NCI-H2107 treated with DMSO at 0.1 percent for 48 hours (cell line): Measurements from ENCODE around the gene DDX31.
"Not testable (repeated sequence)": the region's sequence is repeated elsewhere in the genome, so short reads cannot be mapped to it uniquely, and the experiment has no call there.

Source experiments
- DNase-seq: peaks from one replicate; lab custom pipeline; 2025; ENCODE audit not compliant: unreplicated experiment; lab: John Stamatoyannopoulos, UW

The DDX31 gene

GRCh38 chr9:132583584-132584304 lies 86.0 kb downstream of the DDX31 start:
- no peak for DNase-seq

GRCh38 chr9:132582786-132583583 lies 86.8 kb downstream of the DDX31 start:
- DNase-seq = no peak

- DNase-seq = no peak
Observed at GRCh38 chr9:132582276-132582785, 87.5 kb downstream of the DDX31 start, which contains the start of gene BARHL1. BARHL1 (plus strand) TSS chr9:132582606; CDS start chr9:132582798, 192 bp downstream.

- no peak for DNase-seq
Observed at GRCh38 chr9:132579427-132579798, 90.4 kb downstream of the DDX31 start.

- no peak for DNase-seq
Observed at GRCh38 chr9:132578367-132578932, 91.3 kb downstream of the DDX31 start.

- no peak for DNase-seq
Observed at GRCh38 chr9:132577119-132577518, 92.7 kb downstream of the DDX31 start.

- no peak for DNase-seq
Observed at GRCh38 chr9:132575811-132576210, 94.0 kb downstream of the DDX31 start.

GRCh38 chr9:132575005-132575609 lies 94.7 kb downstream of the DDX31 start:
- peak; percentile 33 for DNase-seq

- DNase-seq = no peak
Observed at GRCh38 chr9:132572921-132573320, 96.9 kb downstream of the DDX31 start.

GRCh38 chr9:132571806-132572600 lies 97.8 kb downstream of the DDX31 start:
- DNase-seq = no peak

- DNase-seq = not testable (repeated sequence)
Observed at GRCh38 chr9:132568787-132569186, 101.0 kb downstream of the DDX31 start.

- DNase-seq = no peak
Observed at GRCh38 chr9:132564526-132564925, 105.3 kb downstream of the DDX31 start.

GRCh38 chr9:132562306-132562573 lies 107.5 kb downstream of the DDX31 start:
- DNase-seq = no peak

- no peak for DNase-seq
Observed at GRCh38 chr9:132560616-132561202, 109.1 kb downstream of the DDX31 start.

- DNase-seq = no peak
Observed at GRCh38 chr9:132559711-132560110, 110.1 kb downstream of the DDX31 start.

GRCh38 chr9:132557159-132557558 lies 112.6 kb downstream of the DDX31 start:
- no peak for DNase-seq

GRCh38 chr9:132556714-132557113 lies 113.1 kb downstream of the DDX31 start:
- DNase-seq = no peak

GRCh38 chr9:132556235-132556634 lies 113.5 kb downstream of the DDX31 start:
- DNase-seq = no peak

GRCh38 chr9:132555528-132555927 lies 114.3 kb downstream of the DDX31 start:
- DNase-seq = no peak

GRCh38 chr9:132554755-132555154 lies 115.0 kb downstream of the DDX31 start:
- no peak for DNase-seq
